WERI-Rb-1 (cell line): ENCODE data around the gene ZNF277.
A peak's percentile ranks its signal among the peaks of the same experiment; 100 is the strongest.
"Not testable (repeated sequence)": the region's sequence is repeated elsewhere in the genome, so short reads cannot be mapped to it uniquely, and the experiment has no call there.

Experiments
- DNase-seq: peaks from one replicate; pipeline ENCODE4 v3.0.0-alpha.2; 2020
- H3K27ac ChIP-seq: fragments of 250-450 bp; sonication (Bioruptor Pico); 2 replicates; pipeline ENCODE4 v1.5.1; 2020; ENCODE audit warnings: mild to moderate bottlenecking, moderate library complexity
- H3K27me3 ChIP-seq: fragments of 250-450 bp; sonication (Bioruptor Pico); 2 replicates; pipeline ENCODE4 v1.5.1; 2021; ENCODE audit warnings: mild to moderate bottlenecking, low read depth, moderate library complexity; ENCODE audit not compliant: insufficient read depth, severe bottlenecking
- H3K36me3 ChIP-seq: fragments of 250-450 bp; sonication (Bioruptor Pico); 2 replicates; pipeline ENCODE4 v1.5.1; 2020; ENCODE audit warnings: mild to moderate bottlenecking, moderate library complexity
- H3K4me3 ChIP-seq: 2 replicates; pipeline ENCODE4 v1.5.1; 2011; ENCODE audit warnings: low read depth, mild to moderate bottlenecking, control low read depth, low read length
- H3K9me3 ChIP-seq: fragments of 250-450 bp; sonication (Bioruptor Pico); 2 replicates; pipeline ENCODE4 v1.5.1; 2021; ENCODE audit warnings: mild to moderate bottlenecking, moderate library complexity; ENCODE audit not compliant: severe bottlenecking
- CTCF ChIP-seq: IDR thresholded peaks from 2 replicates; pipeline ENCODE4 v1.5.1; 2011; ENCODE audit warnings: low read depth, mild to moderate bottlenecking, control low read depth, inconsistent platforms, low read length

ZNF277 gene

GRCh38 chr7:112383671-112384417 lies 177.3 kb downstream of the ZNF277 start:
- no peak overlapping the region for H3K4me3 ChIP-seq
- no peak for TF ChIP-seq CTCF
- no peak for DNase-seq

GRCh38 chr7:112385516-112385915 lies 179.0 kb downstream of the ZNF277 start:
- Histone ChIP-seq H3K4me3 (no peak overlapping the region), H3K36me3 (no peaks in the 10 kb centered on the region), H3K27ac (no peak overlapping the region), H3K9me3 (no peaks in the 10 kb centered on the region), H3K27me3 (no peaks in the 10 kb centered on the region)
- no peak for DNase-seq
- no peak for TF ChIP-seq CTCF

More at GRCh38 chr7:112383671-112384417, 177.3 kb downstream of the ZNF277 start:
- no peak overlapping the region for H3K27ac ChIP-seq
- no peaks in the 10 kb centered on the region for H3K36me3 ChIP-seq
- no peaks in the 10 kb centered on the region for H3K9me3 ChIP-seq
- no peaks in the 10 kb centered on the region for H3K27me3 ChIP-seq

GRCh38 chr7:112386619-112387018 lies 180.1 kb downstream of the ZNF277 start:
- Histone ChIP-seq H3K4me3 (no peak overlapping the region), H3K27me3 (no peaks in the 10 kb centered on the region), H3K27ac (no peak overlapping the region), H3K9me3 (no peaks in the 10 kb centered on the region), H3K36me3 (no peaks in the 10 kb centered on the region)
- no peak for TF ChIP-seq CTCF
- no peak for DNase-seq

GRCh38 chr7:112390167-112390566 lies 183.7 kb downstream of the ZNF277 start:
- Histone ChIP-seq H3K36me3 (no peaks in the 10 kb centered on the region), H3K27ac (no peak overlapping the region), H3K9me3 (no peaks in the 10 kb centered on the region), H3K4me3 (no peak overlapping the region), H3K27me3 (no peaks in the 10 kb centered on the region)
- no peak for DNase-seq
- no peak for TF ChIP-seq CTCF

- peak; percentile 42 for DNase-seq
- Histone ChIP-seq H3K4me3 (peak overlapping the region; percentile 68), H3K27ac (peak overlapping the region; percentile 39; the same call in 1 of the 2 replicates)
- H3K36me3 ChIP-seq, H3K27me3 ChIP-seq, H3K9me3 ChIP-seq: not testable (repeated sequence)
Measured at GRCh38 chr7:112391079-112391821, 184.8 kb downstream of the ZNF277 start.

- H3K27me3 ChIP-seq, H3K9me3 ChIP-seq, H3K36me3 ChIP-seq: not testable (repeated sequence)
- Histone ChIP-seq H3K4me3 (peak overlapping the region; percentile 68), H3K27ac (peak overlapping the region; percentile 75)
- peak; percentile 71 for DNase-seq
Measured at GRCh38 chr7:112391841-112392286, 185.4 kb downstream of the ZNF277 start.
